ENCODE results near the gene DGKQ.

The DGKQ gene

DNA sequence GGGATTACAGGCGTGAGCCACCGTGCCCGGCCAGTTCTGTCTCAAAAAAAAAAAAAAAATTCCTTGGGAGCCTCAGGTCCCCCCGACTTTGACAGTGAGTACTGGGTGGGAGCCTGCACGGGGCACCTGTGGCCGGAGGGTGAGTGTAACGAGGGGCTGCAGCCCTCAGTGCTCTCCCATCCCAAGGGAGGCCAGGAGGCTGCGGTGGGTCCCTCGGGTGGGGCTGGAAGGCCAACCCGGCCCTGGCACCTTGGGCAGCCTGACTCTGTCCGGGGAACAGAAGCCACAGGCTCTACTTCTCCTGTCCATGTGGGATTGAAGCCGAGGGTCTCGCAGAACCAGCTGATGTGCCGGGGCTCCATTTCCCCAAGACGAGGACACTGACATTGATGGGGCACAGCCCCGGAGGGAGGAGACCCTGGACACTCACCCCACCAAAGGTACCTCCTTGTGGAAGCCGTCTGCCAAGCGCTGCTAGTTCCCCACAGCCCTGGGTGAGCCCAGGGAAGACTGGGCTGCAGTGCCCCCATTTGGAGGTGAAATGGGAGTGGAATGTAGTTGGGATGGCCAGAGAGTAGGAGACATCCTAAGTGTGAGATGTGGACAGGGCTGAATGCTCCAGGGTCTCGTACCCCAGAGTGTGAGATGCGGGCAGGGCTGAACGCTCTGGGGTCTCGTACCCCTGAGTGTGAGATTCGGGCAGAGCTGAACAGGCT lies 22.1 kb upstream of the DGKQ start:
- no peak for DNase-seq

DNA sequence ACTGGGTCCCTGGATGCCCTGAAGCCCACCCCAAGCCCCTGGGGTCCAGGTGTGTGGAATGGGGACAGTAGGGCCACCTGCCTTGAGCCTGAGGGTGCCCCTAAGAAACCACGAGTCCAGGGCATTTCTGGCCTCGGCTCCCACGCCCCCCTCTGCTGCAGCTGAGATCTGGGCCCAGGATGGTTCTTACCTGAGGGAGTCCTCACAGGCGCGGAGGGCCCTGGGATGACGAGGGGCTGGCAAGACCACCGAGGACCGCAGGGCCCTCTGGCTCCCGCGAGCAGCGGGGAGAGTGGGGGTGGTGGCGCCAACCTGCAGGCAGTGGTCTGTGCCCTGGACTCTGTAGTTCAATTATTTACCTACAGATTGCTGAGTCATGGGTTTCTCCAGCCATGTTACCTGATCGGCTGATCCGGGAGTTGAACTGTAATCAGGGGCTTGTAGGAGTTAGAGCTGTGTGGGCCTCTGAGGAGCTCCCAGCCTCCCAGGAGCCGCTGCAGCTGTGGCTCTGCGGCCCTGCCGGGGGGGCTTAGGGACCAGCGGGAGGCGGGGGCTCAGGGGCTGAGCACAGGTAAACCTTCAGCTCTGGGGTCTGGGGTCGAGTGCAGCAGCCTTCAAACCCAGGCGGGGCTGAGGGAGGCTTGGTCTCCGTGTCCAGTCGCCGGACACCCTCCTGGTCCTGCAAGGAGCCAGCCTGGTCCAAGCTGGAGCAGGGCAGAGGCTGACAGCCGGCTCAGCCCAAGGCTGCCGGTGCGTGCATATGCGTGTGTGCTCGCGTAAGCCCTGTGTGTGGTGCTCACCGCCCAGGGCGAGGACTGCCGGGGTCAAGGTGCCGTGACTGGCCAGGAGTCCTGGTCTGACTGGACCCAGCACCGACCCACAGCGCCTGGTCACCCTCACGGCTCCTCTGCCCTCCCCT lies 20.0 kb upstream of the DGKQ start, which contains the start of gene SLC26A1:
Gene SLC26A1 (minus strand): TSS at position 294 of the 919 bp plus-strand sequence. CDS start 1,701 bp downstream, outside the sequence.
- DNase-seq = no peak

DNA sequence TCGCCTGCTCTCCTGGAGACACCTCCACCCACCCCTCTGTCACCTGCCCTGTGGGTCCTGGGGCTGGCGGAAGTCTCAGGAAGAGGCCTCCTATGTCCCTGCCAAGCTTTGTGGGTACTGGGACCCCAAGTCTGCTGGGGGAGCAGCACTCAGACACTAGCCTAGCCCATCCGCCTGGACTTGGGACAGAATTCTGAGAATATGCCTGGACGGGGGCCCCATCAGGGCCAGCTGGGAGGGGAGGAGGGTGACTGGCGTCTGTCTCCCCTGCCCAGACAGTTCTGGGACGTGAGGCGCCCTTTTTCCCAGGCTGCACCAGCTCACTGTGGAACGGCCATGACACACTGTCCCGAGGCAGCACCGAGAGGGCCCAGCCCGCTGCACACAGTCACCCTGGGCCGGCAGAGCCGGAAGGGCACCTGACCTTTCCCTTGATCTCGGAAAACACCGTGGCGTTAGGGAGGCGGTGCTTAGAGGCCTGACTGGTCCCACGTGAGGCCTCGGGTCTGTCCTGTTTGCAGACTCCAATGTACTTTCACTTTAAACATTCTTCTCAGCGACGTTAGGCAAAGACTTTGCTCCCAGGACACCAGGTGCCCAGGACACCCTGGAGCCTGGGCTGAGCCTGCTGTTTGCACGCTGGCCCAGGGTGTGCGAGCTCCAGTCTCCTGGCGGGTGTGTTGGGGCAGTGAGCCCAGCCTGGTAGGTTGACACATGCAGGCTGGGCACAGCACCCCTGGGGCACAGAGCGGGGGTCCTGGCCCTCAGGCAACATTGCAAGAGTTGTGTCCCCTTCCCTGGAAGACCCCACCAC lies 19.1 kb upstream of the DGKQ start:
- peak; percentile 26 for DNase-seq

DNA sequence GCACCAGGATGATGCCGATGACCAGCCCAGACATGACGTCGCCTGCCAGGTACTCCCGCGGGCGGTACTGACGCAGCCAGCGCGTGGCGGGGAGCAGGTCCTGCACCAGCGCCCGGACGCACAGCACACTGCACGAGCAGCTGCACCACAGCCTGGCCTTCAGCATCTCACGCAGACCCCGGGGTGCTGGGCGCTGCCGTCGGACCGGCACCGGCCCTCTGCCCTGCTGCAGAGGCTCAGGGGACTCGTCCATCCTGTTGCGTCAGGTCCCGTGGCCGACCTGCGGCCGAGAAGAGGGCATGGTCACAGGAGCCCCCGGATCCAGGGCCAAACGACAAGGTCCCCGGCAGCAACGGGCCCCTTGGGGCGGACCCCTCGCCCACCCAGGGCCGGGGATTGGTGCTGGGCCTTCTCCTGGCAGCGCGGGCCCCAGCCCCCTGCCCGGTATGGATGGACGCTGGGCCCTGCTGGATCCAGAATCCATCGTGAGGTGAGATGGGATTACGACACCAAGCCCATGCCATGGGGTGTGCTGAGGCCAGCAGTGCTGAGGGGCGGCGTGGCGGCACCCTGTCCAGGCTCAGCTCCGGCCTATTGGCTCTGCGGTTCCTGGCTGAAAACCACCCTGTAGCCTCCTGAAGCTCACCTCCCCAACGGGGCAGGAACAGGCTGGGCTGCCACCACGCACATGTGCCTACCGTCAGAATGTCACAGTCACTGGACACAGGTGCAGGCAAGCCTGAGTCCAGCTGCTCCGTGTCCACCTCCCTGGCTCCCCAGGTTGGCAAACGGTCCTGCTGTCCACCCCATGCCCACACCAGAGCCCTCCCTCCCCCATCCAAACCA lies 18.3 kb upstream of the DGKQ start:
- DNase-seq = no peak

DNA sequence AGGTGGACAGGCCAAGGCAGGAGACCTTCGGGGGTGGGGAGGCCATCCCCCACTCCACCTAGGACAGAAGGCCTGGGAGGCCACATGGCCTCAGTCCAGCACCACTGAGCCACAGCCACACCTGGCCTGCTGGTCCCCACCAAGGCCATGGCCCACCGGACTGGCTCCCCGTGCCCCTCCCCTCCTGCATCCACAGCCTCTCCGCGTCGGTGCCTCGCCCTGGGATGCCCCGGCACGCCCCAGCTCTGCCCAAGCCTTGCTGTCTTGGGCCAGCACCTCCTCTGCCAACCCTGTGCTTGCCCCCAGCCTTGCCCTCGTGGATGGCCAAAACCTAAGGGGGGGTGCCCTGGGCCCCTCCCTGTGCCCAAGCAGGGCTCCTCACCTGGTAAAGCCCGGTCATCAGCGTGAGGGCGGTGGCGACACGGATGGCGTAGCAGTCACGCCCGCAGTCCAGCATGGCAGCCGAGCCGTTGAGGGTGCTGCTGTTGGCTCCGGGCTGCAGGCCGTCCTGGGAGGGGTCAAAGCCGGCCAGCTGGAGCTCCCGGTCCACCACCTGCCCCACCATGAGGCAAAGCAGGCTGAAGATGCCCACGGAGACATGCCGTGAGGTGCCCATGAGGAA lies 17.5 kb upstream of the DGKQ start:
- no peak for DNase-seq

DNA sequence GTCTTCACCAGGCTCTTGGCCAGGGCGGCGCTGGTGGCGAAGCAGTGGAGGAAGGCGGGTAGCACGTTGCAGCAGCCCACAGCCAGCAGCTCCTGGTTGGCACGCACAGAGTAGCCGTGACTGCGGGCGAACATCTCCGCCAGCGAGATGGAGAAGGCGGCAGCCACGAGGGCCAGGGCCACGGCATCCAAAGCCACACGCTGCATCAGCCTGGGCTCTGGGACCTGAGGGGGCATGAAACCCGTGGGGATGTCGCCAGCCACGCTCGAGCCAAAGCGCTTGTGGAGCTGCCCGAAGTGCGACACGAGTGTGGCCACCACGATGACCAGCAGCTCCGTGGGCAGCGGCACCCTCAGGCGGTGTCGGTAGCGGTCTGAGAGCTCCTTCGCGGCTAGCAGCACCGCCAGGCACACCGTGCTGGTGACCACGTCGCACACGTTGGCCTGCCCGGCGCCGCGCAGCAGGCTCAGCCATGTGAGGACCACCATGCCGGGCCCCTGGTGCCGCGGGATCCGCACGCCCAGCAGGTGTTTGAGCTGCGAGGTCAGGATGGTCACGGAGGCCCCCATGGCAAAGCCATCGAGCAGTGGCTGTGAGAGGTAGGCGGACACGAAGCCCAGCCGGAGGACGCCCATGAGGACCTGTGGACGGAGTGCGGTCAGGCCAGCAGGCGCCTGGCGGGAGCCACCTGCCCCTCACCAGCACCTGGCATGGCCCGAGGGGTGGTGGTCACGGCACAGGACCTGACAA lies 16.5 kb upstream of the DGKQ start:
- DNase-seq = no peak

DNA sequence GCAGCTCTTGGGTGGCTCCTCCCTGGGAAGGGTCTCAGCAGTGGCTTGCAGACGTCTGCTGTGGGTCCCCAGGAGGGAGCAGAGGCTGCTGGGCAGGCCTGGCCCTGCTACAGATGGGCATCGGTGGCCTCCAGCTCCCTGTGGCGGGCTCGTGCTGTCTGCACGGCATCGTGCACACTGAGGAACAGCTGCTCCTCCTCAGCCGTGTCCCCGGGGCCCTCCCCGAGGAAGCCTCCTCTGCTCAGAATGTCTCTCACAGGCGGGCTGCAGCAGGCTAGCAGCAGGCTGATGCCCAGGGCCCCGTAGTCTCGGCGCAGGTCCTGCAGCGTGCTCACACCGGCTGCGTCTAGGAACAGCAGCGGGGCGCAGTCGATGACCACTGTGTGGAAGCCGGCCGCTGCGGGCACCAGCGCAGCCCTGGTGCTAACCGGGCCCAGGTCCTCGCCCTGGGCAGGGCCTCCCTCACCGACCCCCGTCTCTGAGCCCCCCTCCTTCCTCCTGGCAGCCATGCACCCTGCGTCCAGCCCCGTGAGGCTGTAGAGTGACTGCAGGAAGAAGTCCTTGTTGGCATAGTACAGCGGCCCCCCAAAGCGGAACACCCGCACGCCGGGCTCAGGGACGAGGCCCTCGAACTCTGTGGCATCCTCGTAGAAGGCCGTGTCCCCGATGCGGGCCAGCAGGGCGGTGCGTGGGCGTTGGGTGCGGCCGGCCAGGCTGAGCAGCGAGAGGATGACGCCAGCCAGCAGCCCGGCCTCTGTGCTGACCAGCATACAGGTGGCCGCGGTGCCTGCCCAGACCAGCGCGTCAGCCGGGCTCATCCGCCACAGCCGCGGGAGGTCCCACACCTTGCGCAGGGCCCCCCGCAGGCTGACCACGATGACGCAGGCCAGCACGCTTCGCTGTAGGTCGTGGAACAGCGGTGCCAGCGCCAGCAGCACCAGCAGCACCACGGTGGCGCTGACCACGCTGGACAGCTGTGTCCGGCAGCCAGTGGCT lies 15.7 kb upstream of the DGKQ start:
- no peak for DNase-seq

DNA sequence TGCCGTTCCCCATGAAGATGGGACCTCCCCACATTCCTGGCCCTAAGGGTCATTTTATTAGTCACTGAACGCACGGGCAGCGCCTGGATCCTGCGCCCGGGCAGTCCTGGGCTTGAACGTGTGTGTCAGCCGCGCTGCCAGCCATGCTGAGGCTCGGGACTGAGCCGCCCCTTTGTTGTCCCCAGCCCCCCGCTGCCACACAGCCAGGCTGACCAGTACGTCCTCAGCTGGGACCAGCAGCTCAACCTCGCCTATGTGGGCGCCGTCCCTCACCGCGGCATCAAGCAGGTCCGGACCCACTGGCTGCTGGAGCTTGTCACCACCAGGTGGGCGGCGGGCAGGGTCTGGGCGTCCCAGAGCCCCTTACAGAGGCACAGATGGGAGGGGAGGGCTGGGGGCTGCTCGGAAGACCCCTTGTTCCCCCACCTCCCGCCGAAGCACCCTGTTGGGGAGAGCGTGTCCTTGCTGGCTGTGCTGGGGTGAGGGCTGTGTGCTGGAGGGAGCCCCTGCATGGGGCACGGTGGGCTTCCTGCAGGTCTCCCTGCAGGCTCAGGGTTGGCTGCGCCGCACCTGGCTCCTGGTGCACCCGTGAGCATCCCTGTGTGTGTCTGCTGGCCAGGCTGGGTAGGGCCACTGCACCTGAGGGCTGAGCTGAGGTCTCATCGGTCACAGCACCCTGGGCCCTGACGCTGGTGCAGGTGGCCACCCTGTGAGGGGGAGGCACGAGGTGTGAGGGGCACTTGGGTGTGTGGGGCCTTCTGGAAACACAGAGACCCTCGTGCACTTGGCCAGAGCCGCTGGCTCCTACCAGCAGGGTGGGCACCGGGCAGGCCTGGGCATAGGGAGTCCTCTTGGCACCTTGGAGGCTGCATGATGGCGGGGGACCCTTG lies 14.5 kb upstream of the DGKQ start:
- no peak for DNase-seq

DNA sequence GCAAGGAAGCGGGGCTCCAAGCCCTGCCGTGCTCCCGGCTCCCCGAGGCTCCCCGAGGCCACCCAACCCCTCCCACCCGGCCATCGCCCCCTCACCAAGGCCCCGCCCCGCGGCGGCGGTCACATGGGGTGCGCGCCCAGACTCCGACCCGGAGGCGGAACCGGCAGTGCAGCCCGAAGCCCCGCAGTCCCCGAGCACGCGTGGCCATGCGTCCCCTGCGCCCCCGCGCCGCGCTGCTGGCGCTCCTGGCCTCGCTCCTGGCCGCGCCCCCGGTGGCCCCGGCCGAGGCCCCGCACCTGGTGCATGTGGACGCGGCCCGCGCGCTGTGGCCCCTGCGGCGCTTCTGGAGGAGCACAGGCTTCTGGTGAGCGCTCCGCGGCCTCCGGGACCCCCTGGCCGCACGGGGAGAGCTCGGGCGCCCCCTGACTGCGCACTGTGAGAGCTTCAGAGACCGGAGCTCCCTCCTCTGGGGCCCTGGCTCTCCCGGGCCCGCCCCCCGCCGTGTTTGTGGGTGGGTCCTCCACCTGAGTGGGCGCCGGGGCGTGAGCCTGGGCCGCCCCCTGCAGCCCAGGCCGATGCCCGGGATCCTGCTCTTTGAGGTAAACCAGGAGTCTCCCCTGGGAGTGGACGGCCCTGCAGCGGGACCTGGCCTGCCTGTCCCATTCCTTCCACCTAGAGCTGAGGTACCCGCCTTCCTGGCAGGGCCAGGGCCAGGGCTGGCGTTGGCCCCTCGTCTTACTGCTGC lies 13.7 kb upstream of the DGKQ start, which contains the start of gene IDUA:
Gene IDUA (plus strand): TSS at position 166 of the 745 bp plus-strand sequence. CDS start 41 bp downstream, at position 207.
- peak; percentile 64 for DNase-seq

DNA sequence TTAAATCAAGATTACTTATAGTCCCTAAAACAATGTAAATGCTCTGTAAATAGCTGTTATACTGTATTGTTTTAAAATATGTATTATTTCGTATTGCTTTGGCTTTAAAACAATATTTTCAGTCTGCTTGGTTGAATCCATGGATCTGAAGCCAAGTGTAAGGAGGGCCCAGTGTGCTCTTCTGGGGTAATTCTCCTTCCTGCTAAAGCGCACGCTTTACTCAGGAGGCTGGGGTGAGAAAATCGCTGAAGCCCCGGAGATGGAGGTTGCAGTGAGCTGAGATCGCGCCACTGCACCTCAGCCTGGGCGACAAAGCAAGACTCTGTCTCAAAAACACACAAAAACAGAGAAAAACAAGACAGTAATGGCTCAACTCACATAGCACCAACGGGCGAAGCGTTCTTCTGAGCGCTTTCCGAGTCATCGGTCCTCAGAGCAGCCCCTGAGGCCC lies 13.1 kb upstream of the DGKQ start:
- DNase-seq = no peak

DNA sequence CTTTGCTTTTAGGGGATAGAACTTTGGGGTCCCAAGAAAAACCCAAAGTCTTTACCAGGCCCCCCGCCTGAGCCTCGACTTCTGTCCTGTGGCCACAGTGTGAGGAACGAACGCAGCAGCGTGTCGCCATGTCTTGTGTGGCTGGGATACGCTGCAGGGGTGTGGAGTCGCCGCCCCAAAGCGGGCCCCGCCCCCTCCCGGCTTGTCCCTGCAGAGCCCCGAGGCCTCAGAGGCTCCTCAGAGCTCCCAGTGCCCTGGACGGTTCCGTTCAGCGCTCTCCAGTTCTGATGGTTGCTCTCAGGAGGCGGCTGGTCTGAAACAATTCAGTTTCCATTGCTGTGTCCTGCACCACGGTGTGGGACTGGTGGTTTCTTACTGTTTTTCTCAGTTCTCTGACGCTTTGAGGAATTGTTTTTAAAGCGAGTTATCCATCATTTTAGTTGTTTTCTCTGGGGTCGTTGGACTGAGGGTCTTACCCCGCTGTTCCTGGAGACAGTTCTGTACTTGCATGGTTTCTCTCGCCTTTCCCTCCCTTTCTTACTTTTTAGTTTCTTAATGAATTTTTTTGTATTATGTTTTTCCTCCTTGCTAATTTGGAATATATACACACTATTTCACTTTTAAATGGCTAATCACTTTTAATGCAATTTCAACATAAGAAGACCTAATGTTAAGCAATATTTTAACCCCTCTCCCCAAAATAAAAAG lies 11.9 kb upstream of the DGKQ start:
- DNase-seq = peak; percentile 54

DNA sequence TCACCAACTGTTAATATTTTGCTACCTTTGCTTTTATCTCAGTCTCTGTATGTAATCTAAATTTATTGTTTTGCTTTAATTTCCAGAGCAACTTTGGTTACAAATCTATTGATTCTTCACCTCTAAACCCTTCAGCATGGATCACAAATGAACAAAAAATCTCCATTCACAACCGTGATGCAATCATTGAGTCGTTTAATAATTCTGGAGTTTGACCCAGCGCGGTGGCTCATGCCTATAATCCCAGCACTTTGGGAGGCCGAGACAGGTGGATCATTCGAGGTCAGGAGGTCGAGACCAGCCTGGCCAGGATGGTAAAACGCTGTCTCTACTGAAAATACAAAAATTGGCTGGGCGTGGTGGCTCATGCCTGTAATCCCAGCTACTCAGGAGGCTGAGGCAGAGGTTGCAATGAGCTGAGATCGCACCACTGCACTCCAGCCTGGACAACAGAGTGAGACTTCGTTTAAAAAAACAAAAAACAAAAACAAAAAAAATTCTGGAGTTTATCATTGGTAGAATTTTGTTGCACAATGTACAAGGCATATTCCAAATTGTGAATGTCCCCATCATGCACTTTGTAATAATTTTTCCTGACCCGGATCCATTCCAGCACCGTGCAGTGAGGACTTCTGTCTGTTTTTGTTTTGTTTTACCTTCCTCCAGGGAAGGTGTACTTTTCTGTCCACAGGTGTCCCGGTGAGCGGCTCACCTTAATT lies 11.1 kb upstream of the DGKQ start:
- no peak for DNase-seq

DNA sequence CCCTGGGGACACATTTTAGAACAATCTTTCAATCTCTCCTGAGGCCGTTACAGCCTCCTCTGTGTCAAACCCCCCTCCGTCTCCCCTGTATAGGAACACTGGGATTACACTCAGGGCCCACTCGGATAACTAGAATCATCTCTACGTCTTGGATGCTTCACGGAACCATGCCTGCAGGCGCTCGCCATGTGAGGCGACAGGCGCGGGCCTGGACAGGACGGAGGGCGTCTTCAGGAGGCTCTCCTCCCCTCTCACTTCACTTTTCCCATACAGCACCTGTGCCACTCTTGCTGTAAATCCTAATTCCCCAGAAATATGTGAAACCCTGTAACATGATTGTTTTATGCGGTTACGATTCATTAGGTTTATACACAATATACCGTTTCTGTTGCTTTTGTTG lies 9.4 kb upstream of the DGKQ start:
- no peak for DNase-seq

DNA sequence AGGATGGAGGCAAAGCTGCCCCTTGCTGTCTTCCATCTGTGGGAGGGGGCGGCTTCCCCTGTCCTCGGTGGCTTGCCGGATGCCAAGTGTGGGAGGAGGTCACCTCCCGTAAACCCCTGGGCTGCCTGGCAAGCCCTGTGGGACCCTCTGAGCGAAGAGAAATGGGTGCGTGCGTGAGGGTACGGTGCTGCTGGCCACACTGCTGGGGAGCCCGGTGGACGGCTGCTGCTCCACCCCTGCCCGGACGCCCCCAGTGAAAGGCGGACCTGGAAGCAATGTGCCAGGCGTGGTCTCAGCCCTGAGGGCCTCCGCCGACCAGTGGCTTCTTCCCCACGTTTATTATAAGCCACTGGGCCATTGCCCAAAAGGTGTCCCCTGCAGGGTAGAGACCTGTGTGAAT lies 8.9 kb upstream of the DGKQ start:
- DNase-seq = no peak

DNA sequence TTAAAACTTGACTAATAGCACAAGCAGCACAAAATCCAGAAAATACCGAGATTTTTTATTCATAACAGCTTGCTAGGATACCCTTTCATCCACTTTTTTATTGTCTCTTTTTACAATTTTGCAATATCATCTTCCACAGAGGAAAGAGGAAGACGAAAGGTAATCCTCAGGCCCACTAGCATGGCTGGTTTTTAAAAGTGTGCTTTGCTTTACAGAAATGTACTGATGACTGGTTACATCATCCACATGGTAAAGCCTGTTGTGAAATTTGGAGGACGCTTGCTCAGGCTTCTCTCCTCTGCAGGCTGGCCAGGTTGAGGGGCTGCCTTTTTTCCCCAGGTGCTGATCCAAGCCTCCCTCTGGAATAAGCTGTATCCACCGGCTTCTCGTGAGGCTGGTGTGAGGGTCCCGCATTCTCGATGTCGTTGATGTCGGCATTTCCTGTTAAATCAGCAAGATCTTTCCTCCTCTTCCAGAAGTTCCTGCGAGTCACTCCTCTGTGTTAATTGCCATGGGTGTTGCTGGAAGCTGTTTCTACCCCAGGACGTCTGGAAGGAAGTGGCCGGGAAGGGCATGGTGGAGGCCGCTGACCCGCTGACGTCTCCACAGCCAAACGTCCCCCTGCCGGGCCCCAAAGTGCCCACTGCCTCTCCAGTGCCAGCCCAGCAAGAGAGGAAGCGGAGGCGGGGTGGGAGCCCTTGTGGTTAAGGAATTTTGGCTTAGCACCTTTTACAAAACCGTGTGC lies 5.8 kb upstream of the DGKQ start:
- no peak for DNase-seq

Data from RPMI8226 (cell line).